GM12878 (cell line): ENCODE measurements around the gene OR5M10.

Experiments
- CEBPB ChIP-seq, 2 experiments: fragments of 150-350 bp in 1 of 2; IDR thresholded peaks; 2 replicates each; pipeline ENCODE4 v1.6.1; 2012 to 2014; ENCODE audit warnings: low read depth in 2 of 2, low read length in 2 of 2, borderline replicate concordance in 1 of 2, inconsistent platforms in 1 of 2
- CTCF ChIP-seq, 3 experiments: IDR thresholded peaks in 2 of 3; conservative IDR thresholded peaks in 1 of 3; 2 replicates each; pipeline ENCODE4 v1.5.1; 2011; ENCODE audit warnings: low read depth in 3 of 3, low read length in 3 of 3, mild to moderate bottlenecking in 3 of 3, control low read depth in 2 of 3, moderate library complexity in 2 of 3, inconsistent platforms in 1 of 3, mixed read lengths in 1 of 3; ENCODE audit not compliant: control insufficient read depth in 2 of 3, insufficient read depth in 1 of 3; ENCODE audit errors: extremely low read depth in 1 of 3
- EP300 ChIP-seq, 2 experiments: fragments of 150-350 bp in 1 of 2; IDR thresholded peaks; 2 replicates each; pipeline ENCODE4 v1.6.1; 2011 to 2012; ENCODE audit warnings: low read depth in 2 of 2, low read length in 2 of 2, borderline replicate concordance in 1 of 2, improper control_type of control experiment in 1 of 2, inconsistent platforms in 1 of 2; ENCODE audit not compliant: control insufficient read depth in 1 of 2
- EZH2 ChIP-seq: IDR thresholded peaks from 2 replicates; pipeline ENCODE4 v1.6.1; 2012; ENCODE audit warnings: low read depth, mild to moderate bottlenecking, control low read depth, inconsistent platforms, low read length, borderline replicate concordance; ENCODE audit not compliant: control insufficient read depth
- FOXM1 ChIP-seq: IDR thresholded peaks from 2 replicates; pipeline ENCODE4 v1.6.1; 2012; ENCODE audit warnings: low read depth, mild to moderate bottlenecking, inconsistent platforms, low read length, moderate library complexity
- GABPA ChIP-seq: IDR thresholded peaks from 2 replicates; pipeline ENCODE4 v1.6.1; 2014; ENCODE audit warnings: antibody characterized with exemption, low read depth, mild to moderate bottlenecking, inconsistent platforms
- HDAC2 ChIP-seq: fragments of 200-600 bp; sonication (generic); IDR thresholded peaks from 2 replicates; pipeline ENCODE4 v1.6.1; 2017
- IRF3 ChIP-seq: fragments of 450-650 bp; IDR thresholded peaks from 2 replicates; pipeline ENCODE4 v1.6.1; 2014; ENCODE audit warnings: mild to moderate bottlenecking
- JUNB ChIP-seq: IDR thresholded peaks from 2 replicates; pipeline ENCODE4 v1.6.1; 2016; ENCODE audit warnings: antibody characterized with exemption, mild to moderate bottlenecking
- MXI1 ChIP-seq: fragments of 150-350 bp; IDR thresholded peaks from 2 replicates; pipeline ENCODE4 v1.6.1; 2011; ENCODE audit warnings: low read depth, mild to moderate bottlenecking, inconsistent platforms, low read length, improper control_type of control experiment
- POLR2AphosphoS5 ChIP-seq: IDR thresholded peaks from 2 replicates; pipeline ENCODE4 v1.6.1; 2011; ENCODE audit warnings: mild to moderate bottlenecking, low read length, inconsistent platforms
- SP1 ChIP-seq: IDR thresholded peaks from one replicate; pipeline ENCODE4 v1.6.1; 2011; ENCODE audit warnings: low read depth, low read length
- TARDBP ChIP-seq: IDR thresholded peaks from 2 replicates; pipeline ENCODE4 v1.6.1; 2016; ENCODE audit warnings: borderline replicate concordance

GRCh38 chr11:56611174-56611573 is 33.7 kb upstream of the OR5M10 start:
- TF ChIP-seq TARDBP (no peak), IRF3 (no peak), CTCF (IDR thresholded peaks at IDR 0.05 in 2 of 3, conservative IDR thresholded peaks at IDR 0.05 in 1 of 3; ENCODE audit: control insufficient read depth in 2 of 3, extremely low read depth in 1 of 3, insufficient read depth in 1 of 3, low read depth in 3 of 3, low read length in 3 of 3) (no peak), JUNB (no peak), POLR2AphosphoS5 (no peak), EP300 (IDR thresholded peaks at IDR 0.05; ENCODE audit: borderline replicate concordance in 1 of 2, control insufficient read depth in 1 of 2, low read depth in 2 of 2, low read length in 2 of 2) (no peak), EZH2 (no peak), SP1 (no peak), FOXM1 (no peak), GABPA (no peak), CEBPB (IDR thresholded peaks at IDR 0.05; ENCODE audit: borderline replicate concordance in 1 of 2, low read depth in 2 of 2, low read length in 2 of 2) (no peak), MXI1 (no peak), HDAC2 (no peak)
